DND-41 (cell line): ENCODE data around the gene DNAH14.

Experiments
- ATAC-seq: fragments of 200-7000 bp; cut with Tn5 transposase; 3 replicates; pipeline ENCODE4 v1.9.1; 2021; ENCODE audit warnings: low read depth; ENCODE audit not compliant: insufficient read depth
- DNase-seq: peaks from one replicate; pipeline ENCODE4 v3.0.0-alpha.2; 2020
- H2AFZ ChIP-seq: 2 replicates; pipeline ENCODE4 v1.6.0; 2012; ENCODE audit warnings: low read depth, low read length
- H3K27ac ChIP-seq: 2 replicates; pipeline ENCODE4 v1.5.1; 2012; ENCODE audit warnings: low read length, inconsistent platforms
- H3K27me3 ChIP-seq: fragments of 200-600 bp; sonication (generic); 2 replicates; pipeline ENCODE4 v1.6.0; 2012; ENCODE audit warnings: low read length, mild to moderate bottlenecking, inconsistent platforms; ENCODE audit not compliant: insufficient read depth, poor library complexity
- H3K36me3 ChIP-seq: 2 replicates; pipeline ENCODE4 v1.5.1; 2012; ENCODE audit warnings: low read length, inconsistent platforms; ENCODE audit not compliant: insufficient read depth
- H3K4me1 ChIP-seq: 2 replicates; pipeline ENCODE4 v1.5.1; 2012; ENCODE audit warnings: mild to moderate bottlenecking, low read length; ENCODE audit not compliant: insufficient read depth
- H3K4me2 ChIP-seq: 2 replicates; pipeline ENCODE4 v1.6.0; 2012; ENCODE audit warnings: mild to moderate bottlenecking, moderate library complexity, low read length, inconsistent platforms; ENCODE audit not compliant: insufficient read depth
- H3K4me3 ChIP-seq, 2 experiments: fragments of 200-600 bp in 1 of 2; shearing (Covaris generic) in 1 of 2; 2 replicates each; pipeline ENCODE4 v1.5.1; 2012 to 2016; ENCODE audit warnings: inconsistent platforms in 2 of 2, low read length in 2 of 2, mild to moderate bottlenecking in 2 of 2, low read depth in 1 of 2, moderate library complexity in 1 of 2
- H3K79me2 ChIP-seq: 2 replicates; pipeline ENCODE4 v1.6.0; 2012; ENCODE audit warnings: low read length, inconsistent platforms; ENCODE audit not compliant: insufficient read depth
- H3K9ac ChIP-seq: 2 replicates; pipeline ENCODE4 v1.6.0; 2012; ENCODE audit warnings: low read depth, mild to moderate bottlenecking, inconsistent platforms, low read length, moderate library complexity
- H3K9me3 ChIP-seq: 2 replicates; pipeline ENCODE4 v1.5.1; 2012; ENCODE audit warnings: low read length, moderate library complexity, mild to moderate bottlenecking, inconsistent platforms; ENCODE audit not compliant: insufficient read depth, severe bottlenecking
- H4K20me1 ChIP-seq: 2 replicates; pipeline ENCODE4 v1.6.0; 2012; ENCODE audit warnings: low read length; ENCODE audit not compliant: insufficient read depth
- EZH2 ChIP-seq: IDR thresholded peaks from 3 replicates; pipeline ENCODE4 v1.6.1; 2012; ENCODE audit warnings: borderline replicate concordance, low read depth, mild to moderate bottlenecking, moderate library complexity, low read length, inconsistent platforms; ENCODE audit not compliant: severe bottlenecking
- TF ChIP-seq, protein P1 (sequence below): IDR thresholded peaks from 2 replicates; pipeline ENCODE4 v1.5.1; 2012; ENCODE audit warnings: borderline replicate concordance, low read length, moderate library complexity, mild to moderate bottlenecking; ENCODE audit not compliant: poor library complexity, severe bottlenecking; ENCODE audit errors: extremely low read depth

DNAH14 gene

GRCh38 chr1:224896130-224896781 is 33.2 kb upstream of the DNAH14 start:
- no peaks in the 10 kb centered on the region for H3K36me3 ChIP-seq
- no peak overlapping the region for H3K4me2 ChIP-seq
- no peaks in the 10 kb centered on the region for H3K9me3 ChIP-seq
- no peak overlapping the region for H3K9ac ChIP-seq
- no peaks in the 10 kb centered on the region for H3K27me3 ChIP-seq
- H3K27ac ChIP-seq: no peak overlapping the region
- no peak overlapping the region for H2AFZ ChIP-seq
- DNase-seq (no peak), ATAC-seq (no peak)
- no peaks in the 10 kb centered on the region for H3K4me1 ChIP-seq
- no peak for TF ChIP-seq EZH2
- TF ChIP-seq, protein P1, sequence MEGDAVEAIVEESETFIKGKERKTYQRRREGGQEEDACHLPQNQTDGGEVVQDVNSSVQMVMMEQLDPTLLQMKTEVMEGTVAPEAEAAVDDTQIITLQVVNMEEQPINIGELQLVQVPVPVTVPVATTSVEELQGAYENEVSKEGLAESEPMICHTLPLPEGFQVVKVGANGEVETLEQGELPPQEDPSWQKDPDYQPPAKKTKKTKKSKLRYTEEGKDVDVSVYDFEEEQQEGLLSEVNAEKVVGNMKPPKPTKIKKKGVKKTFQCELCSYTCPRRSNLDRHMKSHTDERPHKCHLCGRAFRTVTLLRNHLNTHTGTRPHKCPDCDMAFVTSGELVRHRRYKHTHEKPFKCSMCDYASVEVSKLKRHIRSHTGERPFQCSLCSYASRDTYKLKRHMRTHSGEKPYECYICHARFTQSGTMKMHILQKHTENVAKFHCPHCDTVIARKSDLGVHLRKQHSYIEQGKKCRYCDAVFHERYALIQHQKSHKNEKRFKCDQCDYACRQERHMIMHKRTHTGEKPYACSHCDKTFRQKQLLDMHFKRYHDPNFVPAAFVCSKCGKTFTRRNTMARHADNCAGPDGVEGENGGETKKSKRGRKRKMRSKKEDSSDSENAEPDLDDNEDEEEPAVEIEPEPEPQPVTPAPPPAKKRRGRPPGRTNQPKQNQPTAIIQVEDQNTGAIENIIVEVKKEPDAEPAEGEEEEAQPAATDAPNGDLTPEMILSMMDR: no peak
- H4K20me1 ChIP-seq: no peaks in the 10 kb centered on the region
- no peak overlapping the region for H3K4me3 ChIP-seq
- no peaks in the 10 kb centered on the region for H3K79me2 ChIP-seq

DNA sequence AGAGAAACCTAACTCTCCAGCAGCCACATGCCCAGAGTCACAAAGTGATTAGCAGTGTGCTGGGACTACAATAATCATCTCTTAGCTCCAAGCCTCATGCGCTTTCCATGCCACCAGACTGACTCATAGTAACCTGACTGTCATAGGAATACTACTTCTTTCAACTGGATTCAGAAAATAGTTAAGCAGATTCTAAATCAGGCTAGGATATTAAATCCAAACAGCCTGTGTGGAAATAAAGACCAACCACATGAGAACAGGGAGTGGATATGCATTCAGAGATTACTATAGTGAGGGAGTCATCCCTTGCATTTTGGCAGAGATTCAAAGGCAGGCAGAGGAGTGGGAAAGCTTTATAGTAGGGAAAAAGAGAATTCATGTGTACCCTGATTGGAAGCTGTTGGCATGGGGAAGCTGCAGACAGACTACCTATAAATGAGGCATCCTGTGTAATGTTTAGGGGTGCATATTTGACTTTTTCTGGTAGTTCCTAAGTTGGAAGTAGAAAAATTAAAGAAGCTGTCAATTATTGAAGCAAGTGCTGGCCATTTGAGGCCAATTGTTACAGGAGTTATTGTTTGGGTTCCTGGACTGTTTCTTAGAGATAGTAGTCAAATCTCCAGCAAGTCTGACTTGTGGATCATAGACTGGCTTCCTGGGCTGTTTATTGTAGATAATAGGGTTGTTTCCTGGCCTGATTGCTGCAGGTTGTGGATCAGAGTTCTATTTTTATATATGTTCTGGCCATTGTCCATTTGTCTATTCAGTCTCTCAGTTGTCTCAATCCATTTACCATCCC is 31.7 kb upstream of the DNAH14 start:
- no peaks in the 10 kb centered on the region for H3K9me3 ChIP-seq
- no peak overlapping the region for H3K27ac ChIP-seq
- H4K20me1 ChIP-seq: no peaks in the 10 kb centered on the region
- no peaks in the 10 kb centered on the region for H3K79me2 ChIP-seq
- ATAC-seq (no peak), DNase-seq (no peak)
- H3K27me3 ChIP-seq: no peaks in the 10 kb centered on the region
- no peak overlapping the region for H3K9ac ChIP-seq
- no peak overlapping the region for H3K4me3 ChIP-seq
- no peak for TF ChIP-seq EZH2
- TF ChIP-seq, protein P1: no peak
- no peaks in the 10 kb centered on the region for H3K36me3 ChIP-seq
- H2AFZ ChIP-seq: no peak overlapping the region
- H3K4me2 ChIP-seq: no peak overlapping the region
- no peaks in the 10 kb centered on the region for H3K4me1 ChIP-seq

GRCh38 chr1:224898937-224899336 is 30.5 kb upstream of the DNAH14 start:
- H2AFZ ChIP-seq: no peak overlapping the region
- H3K9me3 ChIP-seq: no peaks in the 10 kb centered on the region
- no peak overlapping the region for H3K27ac ChIP-seq
- H3K4me2 ChIP-seq: no peak overlapping the region
- ATAC-seq: no peak
- no peak for TF ChIP-seq EZH2
- TF ChIP-seq, protein P1: no peak
- peaks cover 2% of the 10 kb centered on the region; the same call in 1 of the 2 replicates for H3K4me1 ChIP-seq
- H3K79me2 ChIP-seq: no peaks in the 10 kb centered on the region
- H3K27me3 ChIP-seq: no peaks in the 10 kb centered on the region
- DNase-seq: no peak
- H3K4me3 ChIP-seq: no peak overlapping the region
- no peaks in the 10 kb centered on the region for H3K36me3 ChIP-seq
- H3K9ac ChIP-seq: no peak overlapping the region
- no peaks in the 10 kb centered on the region for H4K20me1 ChIP-seq
